Fibroblast of lung (primary cell): Measurements from ENCODE around the gene OR52B2. TPM values are rescaled to one million over a fixed set of nuclear protein-coding genes. Genes with fewer than 3 reads are reported as not detected.
A peak's percentile ranks its signal among the peaks of the same experiment; 100 is the strongest.

Experiments used
- DNase-seq, 2 donors: peaks; one replicate each; pipeline versions ENCODE4 v3.0.0 to v3.0.0-alpha.2; 2010; ENCODE audit warnings: low read depth in 2 of 2
- H2AFZ ChIP-seq: 2 replicates; pipeline ENCODE4 v1.5.1; 2012; ENCODE audit warnings: low read length, control low read depth, inconsistent platforms
- H3K27ac ChIP-seq: 2 replicates; pipeline ENCODE4 v1.5.1; 2011; ENCODE audit warnings: low read length, control low read depth; ENCODE audit not compliant: insufficient read depth
- H3K27me3 ChIP-seq: 2 replicates; pipeline ENCODE4 v1.5.1; 2011; ENCODE audit warnings: mild to moderate bottlenecking, low read length; ENCODE audit not compliant: control insufficient read depth, insufficient read depth
- H3K36me3 ChIP-seq: 2 replicates; pipeline ENCODE4 v1.5.1; 2011; ENCODE audit warnings: low read length; ENCODE audit not compliant: control insufficient read depth, insufficient read depth
- H3K4me1 ChIP-seq: 2 replicates; pipeline ENCODE4 v1.5.1; 2011; ENCODE audit warnings: low read length; ENCODE audit not compliant: control insufficient read depth, insufficient read depth; ENCODE audit errors: extremely low read depth
- H3K4me2 ChIP-seq: 2 replicates; pipeline ENCODE4 v1.5.1; 2011; ENCODE audit warnings: low read length, control low read depth; ENCODE audit not compliant: insufficient read depth; ENCODE audit errors: extremely low read depth
- H3K4me3 ChIP-seq, 4 experiments: fragments of 200-600 bp in 1 of 4; sonication (generic) in 1 of 4; replicated peaks in 1 of 4; 2 replicates each; pipeline ENCODE4 v1.5.1; 2011 to 2016; ENCODE audit warnings: low read length in 4 of 4, low read depth in 3 of 4, mild to moderate bottlenecking in 3 of 4, control low read depth in 2 of 4, inconsistent platforms in 1 of 4, mixed read lengths in 1 of 4; ENCODE audit not compliant: insufficient read depth in 1 of 4; ENCODE audit errors: control extremely low read depth in 1 of 4
- H3K79me2 ChIP-seq: 2 replicates; pipeline ENCODE4 v1.5.1; 2012; ENCODE audit warnings: mild to moderate bottlenecking, low read length, inconsistent platforms; ENCODE audit not compliant: control insufficient read depth, insufficient read depth
- H3K9ac ChIP-seq: 2 replicates; pipeline ENCODE4 v1.5.1; 2011; ENCODE audit warnings: mild to moderate bottlenecking, low read length, control low read depth; ENCODE audit not compliant: insufficient read depth
- H3K9me3 ChIP-seq: 2 replicates; pipeline ENCODE4 v1.5.1; 2012; ENCODE audit warnings: low read depth, low read length; ENCODE audit not compliant: control insufficient read depth, insufficient read depth
- H4K20me1 ChIP-seq: 2 replicates; pipeline ENCODE4 v1.5.1; 2011; ENCODE audit warnings: low read length; ENCODE audit not compliant: control insufficient read depth, insufficient read depth; ENCODE audit errors: extremely low read depth
- CTCF ChIP-seq, 2 donors: IDR thresholded peaks in 1 of 2; conservative IDR thresholded peaks in 1 of 2; 1 replicate in 1 of 2; 2 replicates in 1 of 2; pipeline ENCODE4 v1.5.1; 2011 to 2012; ENCODE audit warnings: low read length in 2 of 2, control low read depth in 1 of 2, inconsistent platforms in 1 of 2, low read depth in 1 of 2, mild to moderate bottlenecking in 1 of 2
- EZH2 ChIP-seq: IDR thresholded peaks from 2 replicates; pipeline ENCODE4 v1.5.1; 2012; ENCODE audit warnings: low read length, control low read depth, mild to moderate bottlenecking; ENCODE audit errors: missing control alignments
- polyA plus RNA-seq, 2 donors: library from polyadenylated mRNA; depleted of rRNA in 1 of 2; stranded (reverse) in 1 of 2; unstranded in 1 of 2; fragments of >200 nt; gene quantifications; 2 replicates each; pipeline ENCODE4 v1.2.1, GENCODE V29; 2011 to 2012; ENCODE audit warnings: missing spikeins in 1 of 2
- total RNA-seq: library from RNA; depleted of rRNA; stranded (reverse); fragments of >200 nt; gene quantifications from 2 replicates; pipeline ENCODE4 v1.2.1, GENCODE V29; 2014

Gene OR52B2
- total and polyA plus RNA-seq, 2 donors (not counting 1 experiment from before 2014, with no cell fraction given): not detected

GRCh38 chr11:6216501-6216900 lies 46.4 kb upstream of the OR52B2 start:
- TF ChIP-seq EZH2: no peak
- TF ChIP-seq CTCF (conservative IDR thresholded peaks at IDR 0.05 in 1 of 2, IDR thresholded peaks at IDR 0.05 in 1 of 2; ENCODE audit: low read depth in 1 of 2, low read length in 2 of 2): no peak
- Histone ChIP-seq H3K9me3 (no peaks in the 10 kb centered on the region), H3K4me1 (peaks cover 2% of the 10 kb centered on the region), H3K27ac (no peak overlapping the region), H3K36me3 (peaks cover 16% of the 10 kb centered on the region), H4K20me1 (no peaks in the 10 kb centered on the region), H2AFZ (no peak overlapping the region), H3K4me3 (no peak overlapping the region), H3K79me2 (no peaks in the 10 kb centered on the region), H3K27me3 (no peaks in the 10 kb centered on the region), H3K9ac (no peak overlapping the region), H3K4me2 (no peak overlapping the region)
- DNase-seq: no peak

DNA sequence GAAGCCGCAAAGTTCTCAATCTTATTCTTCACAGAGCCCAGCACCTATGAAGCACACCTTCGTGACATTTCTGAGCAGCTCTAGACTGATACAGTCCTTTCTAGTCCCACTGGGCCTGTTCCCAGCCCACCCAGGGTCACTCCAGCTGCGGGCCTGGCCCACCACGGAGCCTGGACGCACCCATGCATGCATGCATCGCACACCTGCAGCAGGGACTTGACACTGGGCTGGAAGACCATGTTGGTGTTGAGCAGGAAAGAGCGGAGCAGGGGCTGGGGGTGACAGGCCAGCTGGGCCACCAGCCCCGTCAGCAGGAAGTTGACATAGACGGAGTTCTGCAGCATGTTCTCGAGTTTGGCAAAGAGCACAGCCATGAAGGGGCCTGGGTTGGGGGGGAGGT lies 44.4 kb upstream of the OR52B2 start:
- H3K36me3 ChIP-seq: peaks cover 17% of the 10 kb centered on the region
- H3K27ac ChIP-seq: no peak overlapping the region
- peaks cover 2% of the 10 kb centered on the region for H3K4me1 ChIP-seq
- H3K4me2 ChIP-seq: no peak overlapping the region
- no peak overlapping the region for H2AFZ ChIP-seq
- H3K27me3 ChIP-seq: no peaks in the 10 kb centered on the region
- H4K20me1 ChIP-seq: no peaks in the 10 kb centered on the region
- H3K9ac ChIP-seq: no peak overlapping the region
- no peaks in the 10 kb centered on the region for H3K79me2 ChIP-seq
- no peak overlapping the region for H3K4me3 ChIP-seq
- DNase-seq: no peak
- no peaks in the 10 kb centered on the region for H3K9me3 ChIP-seq
- TF ChIP-seq CTCF (conservative IDR thresholded peaks at IDR 0.05 in 1 of 2, IDR thresholded peaks at IDR 0.05 in 1 of 2; ENCODE audit: low read depth in 1 of 2, low read length in 2 of 2): no peak
- no peak for TF ChIP-seq EZH2

DNA sequence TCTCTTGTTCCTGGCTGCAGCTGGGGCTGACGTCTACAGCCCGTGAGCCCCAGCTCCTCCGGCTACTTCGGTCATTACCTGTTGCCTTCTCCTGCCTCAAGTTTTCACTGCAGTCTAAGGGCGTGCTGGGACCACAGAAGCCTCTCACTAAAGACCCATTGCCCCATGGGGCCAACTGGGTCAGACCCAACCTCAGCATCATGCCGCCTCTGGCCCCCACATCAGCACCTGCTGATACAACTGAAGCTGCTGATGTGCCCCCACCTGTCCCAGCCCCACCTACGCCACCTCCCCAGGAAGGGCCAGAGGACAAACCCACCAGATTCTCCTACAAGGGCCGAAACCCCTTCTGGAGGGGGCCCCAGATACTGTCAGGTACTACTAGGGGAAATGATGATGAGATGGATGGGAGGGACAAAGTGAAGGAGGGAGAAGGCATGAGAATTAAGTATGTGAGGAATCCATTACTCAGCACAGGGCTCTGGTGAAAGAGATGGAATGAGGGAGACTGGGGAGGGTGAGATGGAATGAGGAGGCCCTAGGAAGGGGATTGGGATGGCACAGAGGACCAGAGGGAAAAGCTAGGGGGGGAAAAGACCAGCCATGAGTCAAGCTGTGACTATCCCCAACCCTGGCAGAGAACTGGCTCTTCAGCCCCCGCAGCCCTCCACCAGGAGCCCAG lies 40.3 kb upstream of the OR52B2 start:
- Histone ChIP-seq H3K4me1 (no peaks in the 10 kb centered on the region), H4K20me1 (no peaks in the 10 kb centered on the region), H3K9me3 (no peaks in the 10 kb centered on the region), H3K4me3 (no peak overlapping the region), H3K9ac (no peak overlapping the region), H3K4me2 (no peak overlapping the region), H3K36me3 (peaks cover 6% of the 10 kb centered on the region), H2AFZ (no peak overlapping the region), H3K27me3 (no peaks in the 10 kb centered on the region), H3K79me2 (no peaks in the 10 kb centered on the region), H3K27ac (no peak overlapping the region)
- DNase-seq: peak in 1 of 2 donors; percentile 13
- TF ChIP-seq EZH2 (no peak), CTCF (conservative IDR thresholded peaks at IDR 0.05 in 1 of 2, IDR thresholded peaks at IDR 0.05 in 1 of 2; ENCODE audit: low read depth in 1 of 2, low read length in 2 of 2) (no peak)
